Endothelial cell of umbilical vein (primary cell): ENCODE data around the gene ALOX12. TPM values are rescaled to one million over a fixed set of nuclear protein-coding genes. Genes with fewer than 3 reads are reported as not detected.

Experiments used
- BruUV-seq: library from RNA; stranded (reverse); fragments of 400-500 nt; replicated peaks from 2 replicates; lab custom pipeline; 2021; lab: Mats Ljungman, UMichigan
- CTCF ChIA-PET: fragments of 300-600, 350-600 bp; sonication (Branson Sonifier 250); formaldehyde crosslinking; loops from one replicate; lab custom pipeline; 2021; ENCODE audit warnings: antibody characterized with exemption, inconsistent platforms; lab: Charles Lee
- POLR2A ChIA-PET: fragments of 300-600, 350-600 bp; sonication (Branson Sonifier 250); formaldehyde crosslinking; loops from one replicate; lab custom pipeline; 2021; ENCODE audit warnings: antibody characterized with exemption, inconsistent platforms; lab: Charles Lee
- DNase-seq: peaks from one replicate; pipeline ENCODE4 v3.0.0-alpha.2; 2011; ENCODE audit warnings: low read depth, low spot score
- FAIRE-seq: peaks from 2 replicates; lab custom pipeline; 2011; peaks lifted over from hg19 to GRCh38; lab: Jason Lieb, UNC
- H2AFZ ChIP-seq: 2 replicates; pipeline ENCODE4 v1.6.0; 2012; ENCODE audit warnings: low read depth, low read length, control low read depth, inconsistent platforms
- H3K27ac ChIP-seq: 2 replicates; pipeline ENCODE4 v1.5.1; 2011; ENCODE audit warnings: low read depth, mild to moderate bottlenecking, control low read depth, low read length, moderate library complexity; ENCODE audit not compliant: insufficient read depth
- H3K27me3 ChIP-seq, 2 experiments: 2 replicates each; pipeline versions ENCODE4 v1.6.0 to v1.6.1; 2011; ENCODE audit warnings: low read length in 2 of 2, mixed read lengths in 1 of 2; ENCODE audit not compliant: control insufficient read depth in 2 of 2, insufficient read depth in 2 of 2
- H3K36me3 ChIP-seq, 2 experiments: 2 replicates in 1 of 2; 3 replicates in 1 of 2; pipeline ENCODE4 v1.5.1; 2011; ENCODE audit warnings: low read length in 2 of 2, mild to moderate bottlenecking in 1 of 2, moderate library complexity in 1 of 2; ENCODE audit not compliant: control insufficient read depth in 2 of 2, insufficient read depth in 2 of 2; ENCODE audit errors: extremely low read depth in 1 of 2
- H3K4me1 ChIP-seq: 3 replicates; pipeline ENCODE4 v1.5.1; 2011; ENCODE audit warnings: mild to moderate bottlenecking, low read length; ENCODE audit not compliant: control insufficient read depth, insufficient read depth; ENCODE audit errors: extremely low read depth
- H3K4me2 ChIP-seq: 2 replicates; pipeline ENCODE4 v1.6.1; 2011; ENCODE audit warnings: low read length, control low read depth, mixed read lengths; ENCODE audit not compliant: insufficient read depth
- H3K4me3 ChIP-seq, 3 experiments: fragments of 200-600 bp in 1 of 3; sonication (generic), shearing (Covaris generic) in 1 of 3; replicated peaks in 1 of 3; 2 replicates each; pipeline ENCODE4 v1.5.1; 2011 to 2016; ENCODE audit warnings: control low read depth in 3 of 3, low read length in 3 of 3, mild to moderate bottlenecking in 2 of 3, inconsistent platforms in 1 of 3, low read depth in 1 of 3, moderate library complexity in 1 of 3; ENCODE audit not compliant: insufficient read depth in 1 of 3
- H3K79me2 ChIP-seq: 2 replicates; pipeline ENCODE4 v1.6.0; 2012; ENCODE audit warnings: low read length, inconsistent platforms; ENCODE audit not compliant: control insufficient read depth, insufficient read depth
- H3K9ac ChIP-seq: replicated peaks from 2 replicates; pipeline ENCODE3; 2011; ENCODE audit warnings: low read length, control low read depth; ENCODE audit not compliant: insufficient read depth; ENCODE audit errors: extremely low read depth
- H3K9me1 ChIP-seq: replicated peaks from 3 replicates; pipeline ENCODE4 v1.6.0; 2011; ENCODE audit warnings: mild to moderate bottlenecking, low read length; ENCODE audit not compliant: control insufficient read depth, insufficient read depth; ENCODE audit errors: extremely low read depth
- H3K9me3 ChIP-seq: replicated peaks from 2 replicates; pipeline ENCODE4 v1.5.1; 2012; ENCODE audit warnings: low read length, inconsistent platforms; ENCODE audit not compliant: control insufficient read depth, insufficient read depth
- H4K20me1 ChIP-seq: replicated peaks from 2 replicates; pipeline ENCODE3; 2011; ENCODE audit warnings: mild to moderate bottlenecking, low read length; ENCODE audit not compliant: control insufficient read depth, insufficient read depth; ENCODE audit errors: extremely low read depth
- CTCF ChIP-seq, 2 donors: IDR thresholded peaks; 1 replicate in 1 of 2; 2 replicates in 1 of 2; pipeline ENCODE4 v1.5.1; 2011; ENCODE audit warnings: low read length in 2 of 2, mild to moderate bottlenecking in 2 of 2, moderate library complexity in 2 of 2, control low read depth in 1 of 2, inconsistent platforms in 1 of 2, low read depth in 1 of 2; ENCODE audit not compliant: insufficient read depth in 1 of 2; ENCODE audit errors: extremely low read depth in 1 of 2
- EZH2 ChIP-seq: IDR thresholded peaks from 2 replicates; pipeline ENCODE4 v1.6.1; 2012; ENCODE audit warnings: borderline replicate concordance, low read depth, mild to moderate bottlenecking, moderate library complexity, low read length, inconsistent platforms; ENCODE audit not compliant: severe bottlenecking
- FOS ChIP-seq: IDR thresholded peaks from 2 replicates; pipeline ENCODE4 v1.6.1; 2011; ENCODE audit warnings: mild to moderate bottlenecking, low read length, moderate library complexity, borderline replicate concordance; ENCODE audit not compliant: insufficient read depth
- GATA2 ChIP-seq: IDR thresholded peaks from 2 replicates; pipeline ENCODE4 v1.7.0; 2011; ENCODE audit warnings: low read depth, mild to moderate bottlenecking, moderate library complexity, mixed read lengths, low read length; ENCODE audit not compliant: insufficient read length, insufficient read depth
- JUN ChIP-seq: IDR thresholded peaks from 2 replicates; pipeline ENCODE4 v1.6.1; 2011; ENCODE audit warnings: borderline replicate concordance, low read depth; ENCODE audit not compliant: insufficient read length, insufficient read depth
- MAX ChIP-seq: IDR thresholded peaks from 2 replicates; pipeline ENCODE4 v1.6.1; 2011; ENCODE audit not compliant: insufficient read depth, insufficient read length
- MYC ChIP-seq: IDR thresholded peaks from one replicate; pipeline ENCODE4 v1.6.1; 2011; ENCODE audit warnings: mild to moderate bottlenecking, low read depth, low read length
- POLR2A ChIP-seq: IDR thresholded peaks from 2 replicates; pipeline ENCODE4 v1.6.1; 2012; ENCODE audit warnings: low read depth, mild to moderate bottlenecking, control low read depth, low read length
- POLR2AphosphoS5 ChIP-seq: IDR thresholded peaks from 2 replicates; pipeline ENCODE4 v1.6.1; 2012; ENCODE audit warnings: low read depth, mild to moderate bottlenecking, control low read depth, low read length, moderate library complexity; ENCODE audit not compliant: insufficient read depth
- dilution Hi-C: fragments of 300-500 bp; cut with MboI; formaldehyde crosslinking; loops from one replicate; pipeline ENCODE4 v1.15.0; 2019; ENCODE audit warnings: low sequenced_read_pairs; ENCODE audit not compliant: extremely low pct_ligation_motif_present
- intact Hi-C: fragments of 100-400 bp; cut with micrococcal nuclease; formaldehyde crosslinking; loops from one replicate; pipeline ENCODE4 v1.10.0; 2022
- polyA plus RNA-seq, 4 experiments: library from polyadenylated mRNA; depleted of rRNA in 3 of 4; stranded (reverse) in 3 of 4; unstranded in 1 of 4; fragments of >200 nt; gene quantifications; 2 replicates each; pipeline versions ENCODE4 v1.2.1 to v1.2.3, GENCODE V29; 2011 to 2012; ENCODE audit warnings: missing spikeins in 1 of 4
- total RNA-seq: library from RNA; stranded (reverse); gene quantifications from 2 replicates; pipeline ENCODE4 v1.2.3, GENCODE V29; 2021

The ALOX12 gene
- total and polyA plus RNA-seq, 2 donors (not counting 3 experiments of a cell fraction or from before 2014, with no cell fraction given) = not detected

GRCh38 chr17:7016886-7017826, 21.3 kb downstream of the ALOX12 start:
- Histone ChIP-seq H3K4me3 (no peak overlapping the region), H4K20me1 (no peaks in the 10 kb centered on the region), H3K27ac (no peak overlapping the region), H3K27me3 (no peaks in the 10 kb centered on the region), H3K9ac (no peak overlapping the region), H3K4me2 (no peak overlapping the region), H2AFZ (no peak overlapping the region), H3K4me1 (peaks cover 51% of the 10 kb centered on the region), H3K79me2 (peaks cover 22% of the 10 kb centered on the region), H3K9me1 (no peaks in the 10 kb centered on the region), H3K36me3 (peaks cover 0 to 3% of the 10 kb centered on the region in 2 experiments), H3K9me3 (no peaks in the 10 kb centered on the region)
- TF ChIP-seq CTCF (IDR thresholded peaks at IDR 0.05; ENCODE audit: extremely low read depth in 1 of 2, insufficient read depth in 1 of 2, low read depth in 1 of 2, low read length in 2 of 2) (no peak), JUN (no peak), FOS (no peak), EZH2 (no peak), POLR2A (no peak), POLR2AphosphoS5 (no peak), MAX (no peak), GATA2 (no peak), MYC (no peak)
- intact Hi-C loops (no loop called here), dilution Hi-C loops (no loop called here)
- DNase-seq (no peak), FAIRE-seq (no peak)
- POLR2A ChIA-PET = no interaction called here
- CTCF ChIA-PET = interaction anchor here (1.2 to 5.2 kb wide), 3 partner anchors 103 to 107 kb away, joined by 5 to 58 read pairs (median 6); no protein-coding TSS in a partner anchor
- no TSS peak for BruUV-seq
